Thyroid gland (tissue), 4 donors: Measurements from ENCODE around the gene ARID4B. TPM values are rescaled to one million over a fixed set of nuclear protein-coding genes. Genes with fewer than 3 reads are reported as not detected.

Experiments used
- DNase-seq, 2 donors: peaks; one replicate each; pipeline ENCODE4 v3.0.0-alpha.2; 2019
- H3K27ac ChIP-seq, 3 donors: fragments of 200-600 bp; sonication (generic); 1 replicate in 2 of 3; 2 replicates in 1 of 3; pipeline ENCODE4 v1.5.1; 2016 to 2019; ENCODE audit warnings: mild to moderate bottlenecking in 1 of 3, moderate library complexity in 1 of 3
- H3K27me3 ChIP-seq: fragments of 200-600 bp; sonication (generic); one replicate; pipeline ENCODE4 v1.5.1; 2019
- H3K36me3 ChIP-seq, 2 donors: fragments of 200-600 bp; sonication (generic); one replicate each; pipeline ENCODE4 v1.5.1; 2016 to 2019
- H3K4me1 ChIP-seq, 2 donors: fragments of 200-600 bp; sonication (generic); one replicate each; pipeline ENCODE4 v1.5.1; 2017 to 2019
- H3K4me3 ChIP-seq, 3 donors: fragments of 200-600 bp; sonication (generic); replicated peaks in 1 of 3; 1 replicate in 2 of 3; 2 replicates in 1 of 3; pipeline ENCODE4 v1.5.1; 2016; ENCODE audit warnings: mild to moderate bottlenecking in 1 of 3
- H3K9me3 ChIP-seq: fragments of 200-600 bp; sonication (generic); one replicate; pipeline ENCODE4 v1.5.1; 2017
- POLR2A ChIP-seq, 2 donors: fragments of 450-650 bp; IDR thresholded peaks; one replicate each; pipeline ENCODE4 v1.6.1; 2017; ENCODE audit warnings: antibody characterized with exemption in 2 of 2, mild to moderate bottlenecking in 2 of 2, moderate library complexity in 1 of 2
- WGBS, 2 donors: methylation state at CpG; one replicate each; pipeline ENCODE4 v1.1.5; 2017; 5-methylcytosine and 5-hydroxymethylcytosine counted together
- intact Hi-C: fragments of 100-400 bp; cut with DNase I; formaldehyde crosslinking; loops from one replicate; pipeline ENCODE4 v1.15.1; 2023
- total RNA-seq, 4 donors: library from RNA; depleted of rRNA; stranded (reverse); fragments of >200 nt; gene quantifications; one replicate each; pipeline ENCODE4 v1.2.3, GENCODE V29; 2016
- TF ChIP-seq, protein P1 (sequence below), 6 experiments: fragments of 200-600 bp in 3 of 6; fragments of 450-650 bp in 3 of 6; sonication (generic) in 3 of 6; IDR thresholded peaks; one replicate each; pipeline ENCODE4 v1.5.1; 2016 to 2019; ENCODE audit warnings: antibody characterized with exemption in 6 of 6, mild to moderate bottlenecking in 2 of 6, inconsistent platforms in 1 of 6, moderate library complexity in 1 of 6

Gene ARID4B
- total RNA-seq, 4 donors from 2014 or later, result 49.0 to 65.4 (median 52.5) TPM

DNA sequence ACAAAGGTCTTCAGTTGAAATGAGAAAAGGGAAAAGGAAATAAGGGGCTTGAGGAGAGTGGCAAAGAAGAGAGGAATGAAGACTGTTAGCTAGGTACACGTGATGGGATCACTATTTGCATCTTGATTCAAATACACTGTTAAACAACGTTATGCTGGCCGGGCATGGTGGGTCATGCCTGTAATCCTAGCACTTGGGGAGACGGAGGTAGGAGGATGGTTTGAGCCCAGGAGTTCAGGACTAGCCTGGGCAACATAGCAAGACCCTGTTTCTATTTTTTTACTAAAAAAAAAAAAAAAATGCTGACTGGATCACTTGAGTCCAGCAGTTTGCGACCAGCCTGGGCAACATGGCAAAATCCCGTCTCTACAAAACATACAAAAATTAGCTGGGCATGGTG lies 169.3 kb downstream of the ARID4B start:
- H3K27ac ChIP-seq, result no peak overlapping the region
- DNase-seq, result no peak
- intact Hi-C loops, result no loop called here
- no peak overlapping the region for H3K4me3 ChIP-seq
- H3K27me3 ChIP-seq, result no peaks in the 10 kb centered on the region
- H3K36me3 ChIP-seq, result peaks cover 21% of the 10 kb centered on the region in 2 donors
- H3K4me1 ChIP-seq, result peaks cover 13 to 17% of the 10 kb centered on the region in 2 donors
- no peak for TF ChIP-seq POLR2A (IDR thresholded peaks at IDR 0.05)
- TF ChIP-seq, protein P1, sequence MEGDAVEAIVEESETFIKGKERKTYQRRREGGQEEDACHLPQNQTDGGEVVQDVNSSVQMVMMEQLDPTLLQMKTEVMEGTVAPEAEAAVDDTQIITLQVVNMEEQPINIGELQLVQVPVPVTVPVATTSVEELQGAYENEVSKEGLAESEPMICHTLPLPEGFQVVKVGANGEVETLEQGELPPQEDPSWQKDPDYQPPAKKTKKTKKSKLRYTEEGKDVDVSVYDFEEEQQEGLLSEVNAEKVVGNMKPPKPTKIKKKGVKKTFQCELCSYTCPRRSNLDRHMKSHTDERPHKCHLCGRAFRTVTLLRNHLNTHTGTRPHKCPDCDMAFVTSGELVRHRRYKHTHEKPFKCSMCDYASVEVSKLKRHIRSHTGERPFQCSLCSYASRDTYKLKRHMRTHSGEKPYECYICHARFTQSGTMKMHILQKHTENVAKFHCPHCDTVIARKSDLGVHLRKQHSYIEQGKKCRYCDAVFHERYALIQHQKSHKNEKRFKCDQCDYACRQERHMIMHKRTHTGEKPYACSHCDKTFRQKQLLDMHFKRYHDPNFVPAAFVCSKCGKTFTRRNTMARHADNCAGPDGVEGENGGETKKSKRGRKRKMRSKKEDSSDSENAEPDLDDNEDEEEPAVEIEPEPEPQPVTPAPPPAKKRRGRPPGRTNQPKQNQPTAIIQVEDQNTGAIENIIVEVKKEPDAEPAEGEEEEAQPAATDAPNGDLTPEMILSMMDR (IDR thresholded peaks at IDR 0.05), result no peak
- WGBS, 2 donors, result 94 to 96% methylated on average over 6 of the region's 6 CpGs
- H3K9me3 ChIP-seq, result no peaks in the 10 kb centered on the region

DNA sequence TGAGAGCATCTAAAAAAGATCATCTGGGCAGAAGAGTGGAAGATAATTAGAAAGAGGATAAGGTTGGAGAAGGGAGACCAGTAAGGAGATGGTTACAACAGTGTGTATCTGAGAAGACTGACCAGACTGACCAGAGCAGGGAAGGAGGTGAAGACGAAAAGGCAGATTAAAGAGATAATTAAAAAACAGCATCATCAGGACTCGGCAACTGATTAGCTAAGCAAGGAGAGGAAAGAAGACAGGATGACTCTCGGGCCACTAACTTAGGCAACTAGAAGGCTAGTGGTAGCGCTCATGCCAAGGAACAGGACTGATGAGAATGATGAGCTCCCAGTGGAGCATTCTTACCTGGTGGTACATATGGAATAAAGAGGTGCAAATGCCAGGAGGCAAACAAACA lies 170.8 kb downstream of the ARID4B start:
- WGBS, 2 donors, result 94 to 95% methylated on average over 4 of the region's 4 CpGs
- no peak for DNase-seq
- intact Hi-C loops, result no loop called here
- H3K27ac ChIP-seq, result no peak overlapping the region
- H3K36me3 ChIP-seq, result peaks cover 30 to 33% of the 10 kb centered on the region in 2 donors
- H3K9me3 ChIP-seq, result no peaks in the 10 kb centered on the region
- TF ChIP-seq, protein P1 (IDR thresholded peaks at IDR 0.05), result no peak
- TF ChIP-seq POLR2A (IDR thresholded peaks at IDR 0.05), result no peak
- peaks cover 13 to 17% of the 10 kb centered on the region in 2 donors for H3K4me1 ChIP-seq
- H3K27me3 ChIP-seq, result no peaks in the 10 kb centered on the region
- no peak overlapping the region for H3K4me3 ChIP-seq

DNA sequence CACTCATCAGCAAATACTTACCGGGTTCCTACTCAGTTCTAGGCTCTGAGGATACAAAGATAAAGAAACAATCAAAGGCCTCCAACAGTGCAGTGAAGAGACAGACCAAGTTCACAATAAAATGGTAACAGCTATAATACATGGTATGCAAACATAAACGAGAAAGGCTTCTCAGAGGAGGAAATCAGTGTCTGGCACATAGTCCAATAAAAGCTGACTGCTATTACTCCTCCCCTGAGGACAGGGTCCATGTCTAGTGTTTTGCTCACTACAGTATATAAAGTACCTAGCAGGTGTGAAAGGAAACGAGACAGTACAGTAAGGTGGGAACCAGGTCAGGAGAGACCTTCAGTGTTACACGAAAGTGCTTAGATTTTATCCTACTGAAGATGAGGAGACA lies 171.2 kb downstream of the ARID4B start:
- peaks cover 11 to 13% of the 10 kb centered on the region in 2 donors for H3K4me1 ChIP-seq
- no peaks in the 10 kb centered on the region for H3K9me3 ChIP-seq
- no peak overlapping the region for H3K27ac ChIP-seq
- no peaks in the 10 kb centered on the region for H3K27me3 ChIP-seq
- DNase-seq, result no peak
- peaks cover 34 to 35% of the 10 kb centered on the region in 2 donors for H3K36me3 ChIP-seq
- H3K4me3 ChIP-seq, result no peak overlapping the region
- intact Hi-C loops, result no loop called here
- TF ChIP-seq, protein P1 (IDR thresholded peaks at IDR 0.05), result no peak
- no peak for TF ChIP-seq POLR2A (IDR thresholded peaks at IDR 0.05)
- 87 to 88% methylated on average over 4 of the region's 4 CpGs for WGBS, 2 donors

DNA sequence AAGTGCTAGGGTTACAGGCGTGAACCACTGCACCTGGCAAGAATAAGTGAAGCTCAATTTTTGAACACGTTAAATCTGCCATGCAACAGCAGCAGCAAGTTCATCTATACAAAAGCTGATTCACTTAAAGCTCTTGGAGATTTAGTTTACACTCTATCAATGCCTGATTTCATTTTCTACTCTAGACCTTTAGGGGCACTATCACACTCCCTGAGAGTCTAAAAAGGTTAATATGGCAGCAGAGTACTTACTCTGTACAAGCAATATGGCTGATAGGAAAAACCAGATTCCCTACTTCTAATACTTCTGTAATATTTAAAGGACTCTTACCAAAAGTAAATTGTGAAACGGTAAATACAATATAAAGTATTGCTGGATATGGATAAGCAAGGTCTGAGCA lies 171.7 kb downstream of the ARID4B start:
- H3K9me3 ChIP-seq, result no peaks in the 10 kb centered on the region
- WGBS, 2 donors, result 94 to 95% methylated on average over 3 of the region's 3 CpGs
- H3K4me1 ChIP-seq, result peaks cover 9 to 11% of the 10 kb centered on the region in 2 donors
- no peak overlapping the region for H3K4me3 ChIP-seq
- intact Hi-C loops, result no loop called here
- no peak for DNase-seq
- no peak overlapping the region for H3K27ac ChIP-seq
- peaks cover 38 to 39% of the 10 kb centered on the region in 2 donors for H3K36me3 ChIP-seq
- no peaks in the 10 kb centered on the region for H3K27me3 ChIP-seq
- TF ChIP-seq, protein P1 (IDR thresholded peaks at IDR 0.05), result no peak
- no peak for TF ChIP-seq POLR2A (IDR thresholded peaks at IDR 0.05)

DNA sequence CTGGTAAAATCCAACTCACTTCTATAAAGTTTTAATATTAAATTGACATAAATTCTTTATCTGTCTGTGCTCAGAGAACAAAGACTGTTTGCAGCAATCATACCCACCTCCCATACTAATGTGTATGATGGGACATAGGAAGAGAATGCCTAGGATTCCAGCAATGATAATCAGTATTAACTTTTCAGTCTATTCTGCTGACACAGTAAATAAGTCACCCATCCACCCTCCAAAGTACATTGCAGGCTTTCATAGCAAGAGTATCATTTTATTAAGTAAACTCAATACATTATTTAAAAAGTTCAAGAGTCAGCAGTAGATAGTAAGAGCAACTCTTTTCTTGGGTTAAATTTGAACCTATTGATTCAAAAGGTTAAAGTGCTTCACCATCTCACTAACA lies 175.7 kb downstream of the ARID4B start:
- DNase-seq, result no peak
- TF ChIP-seq, protein P1 (IDR thresholded peaks at IDR 0.05), result no peak
- no peak for TF ChIP-seq POLR2A (IDR thresholded peaks at IDR 0.05)
- intact Hi-C loops, result no loop called here
- Histone ChIP-seq H3K4me3 (no peak overlapping the region), H3K36me3 (peaks cover 52 to 56% of the 10 kb centered on the region in 2 donors), H3K9me3 (no peaks in the 10 kb centered on the region), H3K4me1 (no peaks in the 10 kb centered on the region), H3K27ac (no peak overlapping the region), H3K27me3 (no peaks in the 10 kb centered on the region)
